DOHH2 (cell line): ENCODE results near the gene TXNL1.

ENCODE experiments used
- CTCF ChIP-seq: fragments of 200-600 bp; sonication (generic); IDR thresholded peaks from one replicate; pipeline ENCODE4 v1.5.1; 2014; ENCODE audit warnings: antibody characterized with exemption, mild to moderate bottlenecking, low read depth, low read length; ENCODE audit not compliant: poor library complexity, severe bottlenecking
- EZH2phosphoT487 ChIP-seq: fragments of 200-600 bp; sonication (generic); IDR thresholded peaks from 2 replicates; pipeline ENCODE4 v1.6.1; 2017; ENCODE audit warnings: borderline replicate concordance, mild to moderate bottlenecking, antibody characterized with exemption, low read length, moderate library complexity, mixed read lengths

DNA sequence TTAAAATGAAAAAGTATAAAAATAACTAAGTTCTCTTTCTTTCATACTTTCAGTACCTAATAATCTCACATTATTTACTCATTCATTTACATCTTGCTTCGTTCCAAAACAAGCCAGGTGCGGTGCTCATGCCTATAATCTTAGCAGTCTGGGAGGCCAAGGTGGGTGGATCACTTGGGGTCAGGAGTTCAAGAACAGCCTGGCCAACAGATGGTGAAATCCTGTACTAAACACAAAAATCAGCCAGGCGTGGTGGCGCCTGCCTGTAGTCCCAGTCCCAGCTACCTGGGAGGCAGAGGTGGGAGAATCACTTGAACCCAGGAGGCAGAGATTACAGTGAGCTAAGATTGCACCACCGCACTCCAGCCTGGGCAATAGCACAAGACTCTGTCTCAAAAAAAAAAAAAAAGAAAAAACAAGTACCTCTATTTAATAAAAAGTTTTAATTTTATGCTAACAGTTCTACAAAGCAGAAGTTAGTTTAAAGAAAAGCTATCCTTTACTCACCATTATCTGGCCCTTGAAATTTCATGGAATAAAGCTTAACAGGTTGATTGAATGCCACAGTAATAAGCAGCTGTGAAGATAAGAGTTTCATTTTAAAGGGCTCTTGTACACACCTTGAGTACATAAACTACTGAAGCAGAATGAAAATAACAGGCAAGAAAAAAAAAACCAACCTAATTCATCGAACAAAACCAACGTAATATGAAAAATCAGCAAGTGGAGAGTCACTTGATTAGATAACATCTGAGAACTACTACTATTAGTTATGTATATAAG lies 22.5 kb downstream of the TXNL1 start:
- TF ChIP-seq CTCF (no peak), EZH2phosphoT487 (no peak)
